ENCODE data around the gene F12. TPM values are rescaled to one million over a fixed set of nuclear protein-coding genes. Genes with fewer than 3 reads are reported as not detected.

The F12 gene
- total RNA-seq, 1 donor from 2014 or later = not detected

DNA sequence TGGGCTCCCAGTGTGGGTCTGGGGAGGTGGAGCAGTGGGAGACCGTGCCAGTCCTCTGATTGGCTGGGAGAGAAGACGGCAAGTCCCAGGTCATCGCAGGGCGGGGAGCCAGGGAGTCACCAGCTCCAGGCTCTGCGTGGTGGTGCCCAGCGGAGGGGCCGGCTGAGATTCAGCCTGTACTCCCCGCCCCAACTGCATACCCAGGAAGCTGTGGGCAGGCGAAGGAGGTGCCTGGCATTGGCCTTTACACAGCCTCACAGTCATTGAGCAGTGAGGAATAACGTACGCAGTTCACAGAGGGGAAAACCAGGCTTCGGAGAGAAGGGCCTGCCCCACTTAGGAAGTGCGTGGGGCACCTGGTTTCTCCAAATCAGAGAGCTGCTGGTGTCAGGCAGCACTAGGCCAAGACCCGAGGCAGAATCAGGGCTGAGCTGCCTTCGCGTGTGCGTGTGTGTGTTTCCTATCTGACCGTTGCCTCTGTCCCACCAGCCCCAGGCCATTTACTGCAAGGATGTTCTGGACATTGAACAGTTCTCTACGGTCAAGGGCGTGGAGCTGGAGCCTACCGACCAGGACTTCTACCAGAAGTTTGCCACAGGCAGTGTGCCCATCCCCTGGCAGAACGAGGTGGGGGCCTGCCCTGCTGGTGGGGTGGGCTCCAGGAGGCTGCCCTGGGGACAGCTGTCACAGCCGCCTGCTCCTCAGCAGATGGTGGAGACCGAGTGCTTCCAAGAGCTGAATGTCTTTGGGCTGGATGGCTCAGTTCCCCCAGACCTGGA is 31.0 kb upstream of the F12 start:
- no peak for DNase-seq
- H3K36me3 ChIP-seq = peaks cover 52% of the 10 kb centered on the region

DNA sequence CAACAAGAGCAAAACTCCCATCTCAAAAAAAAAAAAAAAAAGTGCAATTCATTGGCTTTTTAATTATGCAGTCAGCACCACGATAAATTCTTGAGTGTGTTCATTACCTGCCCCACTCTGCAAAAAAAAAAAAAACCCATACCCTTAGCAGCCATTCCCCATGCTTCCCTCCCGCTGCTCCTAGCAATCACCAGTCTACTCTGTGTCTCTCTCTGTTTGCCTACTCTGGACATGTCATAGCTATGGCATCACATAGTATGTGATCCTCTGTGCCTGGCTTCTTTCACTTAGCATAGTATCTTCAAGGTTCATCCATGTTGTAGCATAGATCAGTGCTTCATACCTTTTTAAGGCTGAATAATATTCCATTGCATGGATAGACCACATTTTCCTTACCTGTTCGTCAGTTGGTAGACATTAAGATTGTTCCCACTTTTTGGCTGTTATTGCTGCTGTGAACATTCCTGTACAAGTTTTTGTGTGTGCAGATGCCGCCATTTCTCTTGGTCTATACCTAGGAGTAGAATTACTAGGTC is 30.2 kb upstream of the F12 start:
- TF ChIP-seq, protein P1, sequence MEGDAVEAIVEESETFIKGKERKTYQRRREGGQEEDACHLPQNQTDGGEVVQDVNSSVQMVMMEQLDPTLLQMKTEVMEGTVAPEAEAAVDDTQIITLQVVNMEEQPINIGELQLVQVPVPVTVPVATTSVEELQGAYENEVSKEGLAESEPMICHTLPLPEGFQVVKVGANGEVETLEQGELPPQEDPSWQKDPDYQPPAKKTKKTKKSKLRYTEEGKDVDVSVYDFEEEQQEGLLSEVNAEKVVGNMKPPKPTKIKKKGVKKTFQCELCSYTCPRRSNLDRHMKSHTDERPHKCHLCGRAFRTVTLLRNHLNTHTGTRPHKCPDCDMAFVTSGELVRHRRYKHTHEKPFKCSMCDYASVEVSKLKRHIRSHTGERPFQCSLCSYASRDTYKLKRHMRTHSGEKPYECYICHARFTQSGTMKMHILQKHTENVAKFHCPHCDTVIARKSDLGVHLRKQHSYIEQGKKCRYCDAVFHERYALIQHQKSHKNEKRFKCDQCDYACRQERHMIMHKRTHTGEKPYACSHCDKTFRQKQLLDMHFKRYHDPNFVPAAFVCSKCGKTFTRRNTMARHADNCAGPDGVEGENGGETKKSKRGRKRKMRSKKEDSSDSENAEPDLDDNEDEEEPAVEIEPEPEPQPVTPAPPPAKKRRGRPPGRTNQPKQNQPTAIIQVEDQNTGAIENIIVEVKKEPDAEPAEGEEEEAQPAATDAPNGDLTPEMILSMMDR (IDR thresholded peaks at IDR 0.05; ENCODE audit: borderline replicate concordance) = no peak
- Histone ChIP-seq H3K27me3 (ENCODE audit: low read depth) (no peaks in the 10 kb centered on the region), H3K9me3 (replicated peaks) (no peaks in the 10 kb centered on the region), H3K27ac (replicated peaks) (no peak overlapping the region), H3K4me1 (no peaks in the 10 kb centered on the region), H3K36me3 (peaks cover 60% of the 10 kb centered on the region), H3K4me3 (no peak overlapping the region)
- DNase-seq = no peak
- intact Hi-C loops (cut with micrococcal nuclease) = no loop called here

More for the DNA sequence above, 31.0 kb upstream of the F12 start:
- TF ChIP-seq, protein P1 (IDR thresholded peaks at IDR 0.05; ENCODE audit: borderline replicate concordance) = no peak
- no peak overlapping the region for H3K4me3 ChIP-seq
- H3K4me1 ChIP-seq = no peaks in the 10 kb centered on the region
- H3K27me3 ChIP-seq (ENCODE audit: low read depth) = no peaks in the 10 kb centered on the region
- H3K9me3 ChIP-seq (replicated peaks) = no peaks in the 10 kb centered on the region
- intact Hi-C loops (cut with micrococcal nuclease) = no loop called here
- H3K27ac ChIP-seq (replicated peaks) = no peak overlapping the region

DNA sequence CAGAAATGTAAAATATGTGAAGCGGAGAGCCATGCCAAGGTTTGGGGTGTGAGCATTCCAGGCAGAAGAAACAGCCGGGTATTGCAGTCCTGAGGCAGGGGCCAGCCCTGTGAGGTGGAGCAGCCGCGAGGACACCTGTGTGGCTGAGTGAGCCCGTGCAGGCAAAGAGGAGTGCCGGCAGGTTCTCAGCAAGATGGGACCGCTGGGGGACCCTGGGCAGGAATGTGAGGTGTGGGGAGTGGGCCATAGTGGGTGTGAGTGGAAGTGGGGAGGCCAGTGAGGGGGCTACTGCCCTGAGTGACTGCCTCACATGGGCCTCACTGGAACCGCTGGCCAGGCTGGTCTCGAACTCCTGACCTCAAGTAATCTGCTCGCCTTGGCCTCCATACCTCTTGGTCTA is 29.1 kb upstream of the F12 start:
- intact Hi-C loops (cut with micrococcal nuclease) = no loop called here
- Histone ChIP-seq H3K36me3 (peaks cover 71% of the 10 kb centered on the region), H3K27me3 (ENCODE audit: low read depth) (no peaks in the 10 kb centered on the region), H3K4me3 (no peak overlapping the region), H3K27ac (replicated peaks) (no peak overlapping the region), H3K9me3 (replicated peaks) (no peaks in the 10 kb centered on the region), H3K4me1 (no peaks in the 10 kb centered on the region)
- TF ChIP-seq, protein P1 (IDR thresholded peaks at IDR 0.05; ENCODE audit: borderline replicate concordance) = no peak
- DNase-seq = no peak

DNA sequence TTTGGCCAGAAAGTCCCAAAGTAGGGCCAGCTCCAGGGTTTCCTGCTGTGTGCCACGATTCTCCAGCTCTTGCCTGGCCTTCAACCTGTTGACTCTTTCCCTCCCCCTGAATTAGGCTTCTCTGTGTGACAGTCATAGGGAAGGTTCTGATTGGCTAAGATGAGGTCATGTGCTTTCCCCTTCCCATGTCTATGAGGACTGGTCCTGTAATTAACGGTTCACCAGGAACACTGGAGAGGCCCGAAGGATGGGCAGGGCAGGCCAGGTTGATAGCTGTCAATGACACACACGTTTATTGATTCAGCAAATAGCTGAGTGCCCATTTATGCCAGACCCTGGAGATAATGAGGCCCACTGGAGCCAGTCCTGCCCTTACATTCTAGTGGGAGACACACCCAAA is 28.3 kb upstream of the F12 start:
- intact Hi-C loops (cut with micrococcal nuclease) = no loop called here
- H3K4me1 ChIP-seq = peaks cover 5% of the 10 kb centered on the region

DNA sequence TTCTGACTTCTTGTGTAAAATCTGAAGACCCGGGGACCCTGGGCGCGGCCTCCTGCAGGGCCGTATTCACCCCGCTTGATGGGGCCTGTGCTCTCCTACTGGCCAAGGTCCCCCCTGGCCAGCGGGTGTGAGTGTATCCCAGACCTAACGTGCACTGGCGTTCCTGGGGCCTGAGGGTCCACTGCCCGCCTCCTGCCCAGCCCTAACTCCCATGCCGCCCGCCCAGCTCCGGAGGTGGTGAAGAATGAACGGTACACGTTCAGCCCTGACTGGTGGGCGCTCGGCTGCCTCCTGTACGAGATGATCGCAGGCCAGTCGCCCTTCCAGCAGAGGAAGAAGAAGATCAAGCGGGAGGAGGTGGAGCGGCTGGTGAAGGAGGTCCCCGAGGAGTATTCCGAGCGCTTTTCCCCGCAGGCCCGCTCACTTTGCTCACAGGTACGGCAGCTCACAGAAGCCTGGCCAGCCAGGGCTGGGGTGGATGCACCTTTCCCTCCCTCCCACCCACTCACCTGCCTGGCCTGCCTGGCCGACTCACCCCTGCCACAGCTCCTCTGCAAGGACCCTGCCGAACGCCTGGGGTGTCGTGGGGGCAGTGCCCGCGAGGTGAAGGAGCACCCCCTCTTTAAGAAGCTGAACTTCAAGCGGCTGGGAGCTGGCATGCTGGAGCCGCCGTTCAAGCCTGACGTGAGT is 26.6 kb upstream of the F12 start:
- intact Hi-C loops (cut with micrococcal nuclease) = no loop called here
- TF ChIP-seq, protein P1 (IDR thresholded peaks at IDR 0.05; ENCODE audit: borderline replicate concordance) = no peak
- Histone ChIP-seq H3K4me1 (peaks cover 21% of the 10 kb centered on the region), H3K27ac (replicated peaks) (no peak overlapping the region), H3K27me3 (ENCODE audit: low read depth) (no peaks in the 10 kb centered on the region), H3K9me3 (replicated peaks) (no peaks in the 10 kb centered on the region), H3K4me3 (no peak overlapping the region), H3K36me3 (peaks cover 72% of the 10 kb centered on the region)
- DNase-seq = no peak

More for the DNA sequence above, 28.3 kb upstream of the F12 start:
- H3K27ac ChIP-seq (replicated peaks) = no peak overlapping the region
- no peaks in the 10 kb centered on the region for H3K9me3 ChIP-seq (replicated peaks)
- TF ChIP-seq, protein P1 (IDR thresholded peaks at IDR 0.05; ENCODE audit: borderline replicate concordance) = no peak
- H3K27me3 ChIP-seq (ENCODE audit: low read depth) = no peaks in the 10 kb centered on the region
- DNase-seq = no peak
- H3K36me3 ChIP-seq = peaks cover 80% of the 10 kb centered on the region
- H3K4me3 ChIP-seq = no peak overlapping the region

Data from left ventricle myocardium inferior (tissue), 1 donor.